HEK293 (cell line): ENCODE data around the gene TMTC1.
A peak's percentile ranks its signal among the peaks of the same experiment; 100 is the strongest.

Experiments used
- CTCF ChIA-PET: fragments of 350-600 bp; formaldehyde crosslinking; extraction: SDS; loops from one replicate; lab custom pipeline; 2021; ENCODE audit warnings: antibody characterized with exemption; lab: Yijun Ruan, JAX
- POLR2A ChIA-PET: fragments of 300-600 bp; formaldehyde crosslinking; extraction: SDS; loops from one replicate; lab custom pipeline; 2020; ENCODE audit warnings: antibody characterized with exemption, inconsistent platforms; lab: Yijun Ruan, JAX
- H3K27ac ChIP-seq: fragments of 200-500 bp; sonication (Bioruptor generic); 2 replicates; pipeline ENCODE4 v1.5.1; 2014; ENCODE audit warnings: low read depth, low read length, control low read depth, inconsistent platforms; ENCODE audit errors: extremely low read depth
- H3K36me3 ChIP-seq, 2 experiments: fragments of 200-500 bp in 1 of 2; sonication (Bioruptor generic) in 1 of 2; 1 replicate in 1 of 2; 2 replicates in 1 of 2; pipeline ENCODE4 v1.5.1; 2014 to 2017; ENCODE audit warnings: inconsistent platforms in 2 of 2, low read length in 2 of 2; ENCODE audit not compliant: control insufficient read depth in 2 of 2, insufficient read depth in 1 of 2
- H3K4me1 ChIP-seq: fragments of 200-500 bp; sonication (Bioruptor generic); 2 replicates; pipeline ENCODE4 v1.5.1; 2014; ENCODE audit warnings: mild to moderate bottlenecking, low read length, inconsistent platforms; ENCODE audit not compliant: control insufficient read depth, insufficient read depth
- H3K4me3 ChIP-seq: 2 replicates; pipeline ENCODE4 v1.5.1; 2011; ENCODE audit warnings: low read depth, mild to moderate bottlenecking, control low read depth, low read length, moderate library complexity
- H3K9me3 ChIP-seq: fragments of 200-500 bp; sonication (Bioruptor generic); 2 replicates; pipeline ENCODE4 v1.5.1; 2014; ENCODE audit warnings: low read depth, low read length, inconsistent platforms; ENCODE audit not compliant: control insufficient read depth, insufficient read depth
- CTCF ChIP-seq: fragments of 450-650 bp; formaldehyde crosslinking; IDR thresholded peaks from 2 replicates; pipeline ENCODE4 v1.5.1; 2016; ENCODE audit warnings: missing biosample characterization, missing genetic modification characterization
- FEZF1 ChIP-seq: fragments of 450-650 bp; formaldehyde crosslinking; IDR thresholded peaks from 2 replicates; pipeline ENCODE4 v1.5.1; 2016; ENCODE audit warnings: missing biosample characterization, missing genetic modification characterization
- GLIS2 ChIP-seq: fragments of 450-650 bp; formaldehyde crosslinking; IDR thresholded peaks from 2 replicates; pipeline ENCODE4 v1.5.1; 2016; ENCODE audit warnings: missing biosample characterization, missing genetic modification characterization
- MEIS1 ChIP-seq: sonication (generic); formaldehyde crosslinking; IDR thresholded peaks from 2 replicates; pipeline ENCODE4 v1.8.1; 2022; ENCODE audit warnings: missing genetic modification reagents, mild to moderate bottlenecking, borderline replicate concordance
- PRDM6 ChIP-seq: fragments of 450-650 bp; formaldehyde crosslinking; IDR thresholded peaks from 2 replicates; pipeline ENCODE4 v1.5.1; 2017; ENCODE audit warnings: missing biosample characterization, missing genetic modification characterization
- SP2 ChIP-seq: fragments of 450-650 bp; formaldehyde crosslinking; IDR thresholded peaks from 2 replicates; pipeline ENCODE4 v1.5.1; 2016; ENCODE audit warnings: missing biosample characterization, missing genetic modification characterization
- TCF7L2 ChIP-seq: IDR thresholded peaks from 2 replicates; pipeline ENCODE4 v1.6.1; 2011; ENCODE audit warnings: low read depth, mild to moderate bottlenecking, inconsistent platforms, low read length, moderate library complexity, borderline replicate concordance
- TRIM28 ChIP-seq: IDR thresholded peaks from 2 replicates; pipeline ENCODE4 v1.6.1; 2011; ENCODE audit warnings: low read length, control low read depth, borderline replicate concordance
- WT1 ChIP-seq: fragments of 450-650 bp; formaldehyde crosslinking; IDR thresholded peaks from 2 replicates; pipeline ENCODE4 v1.5.1; 2016; ENCODE audit warnings: missing biosample characterization, missing genetic modification characterization
- ZBTB1 ChIP-seq: fragments of 450-650 bp; formaldehyde crosslinking; IDR thresholded peaks from 2 replicates; pipeline ENCODE4 v1.5.1; 2016; ENCODE audit warnings: missing biosample characterization, missing genetic modification characterization
- ZBTB10 ChIP-seq: fragments of 450-650 bp; formaldehyde crosslinking; IDR thresholded peaks from 2 replicates; pipeline ENCODE4 v1.5.1; 2016; ENCODE audit warnings: missing biosample characterization, missing genetic modification characterization
- ZFP69B ChIP-seq: fragments of 450-650 bp; formaldehyde crosslinking; IDR thresholded peaks from 2 replicates; pipeline ENCODE4 v1.5.1; 2016; ENCODE audit warnings: missing biosample characterization, missing genetic modification characterization
- ZNF133 ChIP-seq: fragments of 450-650 bp; formaldehyde crosslinking; IDR thresholded peaks from 2 replicates; pipeline ENCODE4 v1.5.1; 2016; ENCODE audit warnings: missing biosample characterization, missing genetic modification characterization
- ZNF23 ChIP-seq: fragments of 450-650 bp; formaldehyde crosslinking; IDR thresholded peaks from 2 replicates; pipeline ENCODE4 v1.5.1; 2016; ENCODE audit warnings: missing biosample characterization, missing genetic modification characterization, borderline replicate concordance
- ZNF26 ChIP-seq: fragments of 450-650 bp; formaldehyde crosslinking; IDR thresholded peaks from 2 replicates; pipeline ENCODE4 v1.5.1; 2016; ENCODE audit warnings: missing biosample characterization, missing genetic modification characterization
- ZNF341 ChIP-seq: fragments of 450-650 bp; formaldehyde crosslinking; IDR thresholded peaks from 2 replicates; pipeline ENCODE4; 2016; ENCODE audit warnings: low read depth, missing biosample characterization, missing genetic modification characterization
- ZNF350 ChIP-seq: fragments of 450-650 bp; formaldehyde crosslinking; IDR thresholded peaks from 2 replicates; pipeline ENCODE4 v1.5.0; 2017; ENCODE audit warnings: missing biosample characterization, mild to moderate bottlenecking, missing genetic modification characterization
- ZNF362 ChIP-seq: fragments of 450-650 bp; formaldehyde crosslinking; IDR thresholded peaks from 2 replicates; pipeline ENCODE4 v1.5.1; 2016; ENCODE audit warnings: missing biosample characterization, missing genetic modification characterization

The TMTC1 gene

GRCh38 chr12:29562110-29562804 is 221.5 kb downstream of the TMTC1 start:
- Histone ChIP-seq H3K4me1 (peaks cover 11% of the 10 kb centered on the region), H3K9me3 (no peaks in the 10 kb centered on the region), H3K4me3 (no peak overlapping the region), H3K36me3 (no peaks in the 10 kb centered on the region), H3K27ac (no peak overlapping the region)
- POLR2A ChIA-PET = no interaction called here
- TF ChIP-seq GLIS2 (tag by site-specific recombination) (no peak), ZNF133 (tag by site-specific recombination) (no peak), FEZF1 (tag by site-specific recombination) (no peak), ZNF362 (tag by site-specific recombination) (no peak), PRDM6 (tag by site-specific recombination) (peak; percentile 66), ZNF26 (tag by site-specific recombination) (no peak), MEIS1 (CRISPR knock-in tag) (no peak), WT1 (no peak), SP2 (tag by site-specific recombination) (no peak), ZFP69B (tag by site-specific recombination) (no peak), ZBTB1 (tag by site-specific recombination) (no peak), TCF7L2 (peak; percentile 37; the same call in 1 of the 2 replicates), ZNF341 (tag by site-specific recombination) (no peak), ZNF23 (no peak), ZNF350 (tag by site-specific recombination) (no peak), TRIM28 (0 out of 2 replicates have a peak, but pooled peaks have one; percentile 12), CTCF (tag by site-specific recombination) (no peak), ZBTB10 (tag by site-specific recombination) (no peak)
- TF ChIP-seq, all 188 proteins: peak for 3
- CTCF ChIA-PET = interaction anchor here (1.2 kb wide), 1 partner anchor 9 kb away, joined by 3 read pairs; no protein-coding TSS in a partner anchor
